ENCODE results near the gene ETFB.

The ETFB gene

GRCh38 chr19:51295382-51296126, 70.6 kb downstream of the ETFB start (continued):
- TF ChIP-seq ZNF704 (tag by site-specific recombination; IDR thresholded peaks at IDR 0.05) (no peak), ZNF600 (tag by site-specific recombination; IDR thresholded peaks at IDR 0.05) (no peak), ZNF112 (tag by site-specific recombination; IDR thresholded peaks at IDR 0.05) (no peak)
- TF ChIP-seq, protein P1, sequence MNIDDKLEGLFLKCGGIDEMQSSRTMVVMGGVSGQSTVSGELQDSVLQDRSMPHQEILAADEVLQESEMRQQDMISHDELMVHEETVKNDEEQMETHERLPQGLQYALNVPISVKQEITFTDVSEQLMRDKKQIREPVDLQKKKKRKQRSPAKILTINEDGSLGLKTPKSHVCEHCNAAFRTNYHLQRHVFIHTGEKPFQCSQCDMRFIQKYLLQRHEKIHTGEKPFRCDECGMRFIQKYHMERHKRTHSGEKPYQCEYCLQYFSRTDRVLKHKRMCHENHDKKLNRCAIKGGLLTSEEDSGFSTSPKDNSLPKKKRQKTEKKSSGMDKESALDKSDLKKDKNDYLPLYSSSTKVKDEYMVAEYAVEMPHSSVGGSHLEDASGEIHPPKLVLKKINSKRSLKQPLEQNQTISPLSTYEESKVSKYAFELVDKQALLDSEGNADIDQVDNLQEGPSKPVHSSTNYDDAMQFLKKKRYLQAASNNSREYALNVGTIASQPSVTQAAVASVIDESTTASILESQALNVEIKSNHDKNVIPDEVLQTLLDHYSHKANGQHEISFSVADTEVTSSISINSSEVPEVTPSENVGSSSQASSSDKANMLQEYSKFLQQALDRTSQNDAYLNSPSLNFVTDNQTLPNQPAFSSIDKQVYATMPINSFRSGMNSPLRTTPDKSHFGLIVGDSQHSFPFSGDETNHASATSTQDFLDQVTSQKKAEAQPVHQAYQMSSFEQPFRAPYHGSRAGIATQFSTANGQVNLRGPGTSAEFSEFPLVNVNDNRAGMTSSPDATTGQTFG (tag by site-specific recombination; IDR thresholded peaks at IDR 0.05; ENCODE audit: borderline replicate concordance): no peak

All from HEK293 (cell line).